HEK293 (cell line): ENCODE results near the gene PRPF31.

ENCODE experiments used
- CTCF ChIA-PET: fragments of 350-600 bp; formaldehyde crosslinking; extraction: SDS; loops from one replicate; lab custom pipeline; 2021; ENCODE audit warnings: antibody characterized with exemption; lab: Yijun Ruan, JAX
- POLR2A ChIA-PET: fragments of 300-600 bp; formaldehyde crosslinking; extraction: SDS; loops from one replicate; lab custom pipeline; 2020; ENCODE audit warnings: antibody characterized with exemption, inconsistent platforms; lab: Yijun Ruan, JAX
- H3K27ac ChIP-seq: fragments of 200-500 bp; sonication (Bioruptor generic); 2 replicates; pipeline ENCODE4 v1.5.1; 2014; ENCODE audit warnings: low read depth, low read length, control low read depth, inconsistent platforms; ENCODE audit errors: extremely low read depth
- H3K36me3 ChIP-seq, 2 experiments: fragments of 200-500 bp in 1 of 2; sonication (Bioruptor generic) in 1 of 2; 1 replicate in 1 of 2; 2 replicates in 1 of 2; pipeline ENCODE4 v1.5.1; 2014 to 2017; ENCODE audit warnings: inconsistent platforms in 2 of 2, low read length in 2 of 2; ENCODE audit not compliant: control insufficient read depth in 2 of 2, insufficient read depth in 1 of 2
- H3K4me1 ChIP-seq: fragments of 200-500 bp; sonication (Bioruptor generic); 2 replicates; pipeline ENCODE4 v1.5.1; 2014; ENCODE audit warnings: mild to moderate bottlenecking, low read length, inconsistent platforms; ENCODE audit not compliant: control insufficient read depth, insufficient read depth
- H3K4me3 ChIP-seq: 2 replicates; pipeline ENCODE4 v1.5.1; 2011; ENCODE audit warnings: low read depth, mild to moderate bottlenecking, control low read depth, low read length, moderate library complexity
- H3K9me3 ChIP-seq: fragments of 200-500 bp; sonication (Bioruptor generic); 2 replicates; pipeline ENCODE4 v1.5.1; 2014; ENCODE audit warnings: low read depth, low read length, inconsistent platforms; ENCODE audit not compliant: control insufficient read depth, insufficient read depth
- IKZF3 ChIP-seq: fragments of 450-650 bp; IDR thresholded peaks from 2 replicates; pipeline ENCODE4 v1.5.0; 2018; ENCODE audit warnings: missing biosample characterization, mild to moderate bottlenecking, missing genetic modification characterization, moderate library complexity
- MZF1 ChIP-seq: fragments of 450-650 bp; formaldehyde crosslinking; IDR thresholded peaks from 2 replicates; pipeline ENCODE4 v1.5.1; 2017; ENCODE audit warnings: missing biosample characterization, missing genetic modification characterization, borderline replicate concordance
- REPIN1 ChIP-seq: fragments of 450-650 bp; formaldehyde crosslinking; IDR thresholded peaks from 2 replicates; pipeline ENCODE4 v1.5.1; 2017; ENCODE audit warnings: missing biosample characterization, missing genetic modification characterization, low read depth
- SCRT1 ChIP-seq: fragments of 450-650 bp; formaldehyde crosslinking; IDR thresholded peaks from 2 replicates; pipeline ENCODE4 v1.5.1; 2016; ENCODE audit warnings: missing biosample characterization, missing genetic modification characterization, borderline replicate concordance
- ZEB2 ChIP-seq: fragments of 450-650 bp; formaldehyde crosslinking; IDR thresholded peaks from 2 replicates; pipeline ENCODE4 v1.5.1; 2016; ENCODE audit warnings: missing biosample characterization, missing genetic modification characterization
- ZNF155 ChIP-seq: fragments of 450-650 bp; formaldehyde crosslinking; IDR thresholded peaks from 2 replicates; pipeline ENCODE4 v1.5.1; 2016; ENCODE audit warnings: missing biosample characterization, missing genetic modification characterization
- ZNF23 ChIP-seq: fragments of 450-650 bp; formaldehyde crosslinking; IDR thresholded peaks from 2 replicates; pipeline ENCODE4 v1.5.1; 2016; ENCODE audit warnings: missing biosample characterization, missing genetic modification characterization, borderline replicate concordance
- ZNF239 ChIP-seq: fragments of 450-650 bp; formaldehyde crosslinking; IDR thresholded peaks from 2 replicates; pipeline ENCODE4 v1.5.1; 2016; ENCODE audit warnings: missing biosample characterization, missing genetic modification characterization
- ZNF341 ChIP-seq: fragments of 450-650 bp; formaldehyde crosslinking; IDR thresholded peaks from 2 replicates; pipeline ENCODE4; 2016; ENCODE audit warnings: low read depth, missing biosample characterization, missing genetic modification characterization
- ZNF350 ChIP-seq: fragments of 450-650 bp; formaldehyde crosslinking; IDR thresholded peaks from 2 replicates; pipeline ENCODE4 v1.5.0; 2017; ENCODE audit warnings: missing biosample characterization, mild to moderate bottlenecking, missing genetic modification characterization
- ZNF670 ChIP-seq: fragments of 450-650 bp; formaldehyde crosslinking; IDR thresholded peaks from 2 replicates; pipeline ENCODE4 v1.5.1; 2016; ENCODE audit warnings: missing biosample characterization, missing genetic modification characterization, low read depth
- TF ChIP-seq, protein P1 (sequence below): fragments of 450-650 bp; formaldehyde crosslinking; IDR thresholded peaks from 2 replicates; pipeline ENCODE4 v1.5.1; 2016; ENCODE audit warnings: missing biosample characterization, missing genetic modification characterization
- TF ChIP-seq, protein P2 (sequence below): fragments of 450-650 bp; formaldehyde crosslinking; IDR thresholded peaks from 2 replicates; pipeline ENCODE4 v1.5.1; 2016; ENCODE audit warnings: missing biosample characterization, missing genetic modification characterization
- TF ChIP-seq, protein P3 (sequence below): fragments of 450-650 bp; formaldehyde crosslinking; IDR thresholded peaks from 2 replicates; pipeline ENCODE4 v1.5.1; 2016; ENCODE audit warnings: missing biosample characterization, missing genetic modification characterization
- TF ChIP-seq, protein P4 (sequence below): fragments of 450-650 bp; formaldehyde crosslinking; conservative IDR thresholded peaks from 2 replicates; pipeline ENCODE4 v1.5.1; 2016; ENCODE audit warnings: low read depth, missing biosample characterization, missing genetic modification characterization

PRPF31 gene

DNA sequence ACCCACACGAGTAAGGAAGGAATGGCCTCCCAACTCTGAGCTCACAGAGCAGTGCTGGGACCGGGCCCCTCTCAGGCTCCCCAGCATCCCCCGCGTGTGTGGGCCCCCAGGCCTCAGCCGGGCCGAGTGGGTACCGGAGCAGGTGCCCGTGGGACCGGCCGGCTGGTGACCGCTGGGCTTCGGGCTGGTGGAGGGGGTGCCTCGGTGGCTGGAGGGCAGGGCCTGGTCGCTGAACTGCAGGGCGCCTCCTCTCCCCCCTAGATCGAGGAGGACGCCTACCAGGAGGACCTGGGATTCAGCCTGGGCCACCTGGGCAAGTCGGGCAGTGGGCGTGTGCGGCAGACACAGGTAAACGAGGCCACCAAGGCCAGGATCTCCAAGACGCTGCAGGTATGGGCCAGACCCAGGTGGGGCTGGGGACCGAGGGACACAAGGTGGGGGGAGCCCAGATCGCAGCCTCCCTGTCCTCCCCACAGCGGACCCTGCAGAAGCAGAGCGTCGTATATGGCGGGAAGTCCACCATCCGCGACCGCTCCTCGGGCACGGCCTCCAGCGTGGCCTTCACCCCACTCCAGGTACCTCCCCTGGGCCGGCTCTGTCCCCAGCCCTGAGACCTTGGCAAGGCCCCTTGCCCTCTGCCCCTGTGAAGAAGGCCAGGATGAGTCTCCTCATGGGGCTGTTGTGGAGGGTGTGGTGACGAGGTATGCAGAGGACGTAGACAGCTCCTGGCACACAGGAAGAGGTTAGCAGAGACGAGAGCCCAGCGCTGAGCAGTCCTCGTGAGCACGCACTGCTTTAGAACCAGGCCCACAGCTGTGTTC is 13.5 kb downstream of the PRPF31 start:
- ChIA-PET CTCF (interaction anchor here (0.5 kb wide), 1 partner anchor 1313 kb away, joined by 3 read pairs; no protein-coding TSS in a partner anchor), POLR2A (interaction anchor here (6.2 kb wide), 1 partner anchor 8 kb away, joined by 37 read pairs; the partner anchor contains the start of gene CNOT3)
- TF ChIP-seq, protein P1, sequence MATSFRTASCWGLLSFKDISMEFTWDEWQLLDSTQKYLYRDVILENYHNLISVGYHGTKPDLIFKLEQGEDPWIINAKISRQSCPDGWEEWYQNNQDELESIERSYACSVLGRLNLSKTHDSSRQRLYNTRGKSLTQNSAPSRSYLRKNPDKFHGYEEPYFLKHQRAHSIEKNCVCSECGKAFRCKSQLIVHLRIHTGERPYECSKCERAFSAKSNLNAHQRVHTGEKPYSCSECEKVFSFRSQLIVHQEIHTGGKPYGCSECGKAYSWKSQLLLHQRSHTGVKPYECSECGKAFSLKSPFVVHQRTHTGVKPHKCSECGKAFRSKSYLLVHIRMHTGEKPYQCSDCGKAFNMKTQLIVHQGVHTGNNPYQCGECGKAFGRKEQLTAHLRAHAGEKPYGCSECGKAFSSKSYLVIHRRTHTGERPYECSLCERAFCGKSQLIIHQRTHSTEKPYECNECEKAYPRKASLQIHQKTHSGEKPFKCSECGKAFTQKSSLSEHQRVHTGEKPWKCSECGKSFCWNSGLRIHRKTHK, result no peak
- TF ChIP-seq, protein P2, sequence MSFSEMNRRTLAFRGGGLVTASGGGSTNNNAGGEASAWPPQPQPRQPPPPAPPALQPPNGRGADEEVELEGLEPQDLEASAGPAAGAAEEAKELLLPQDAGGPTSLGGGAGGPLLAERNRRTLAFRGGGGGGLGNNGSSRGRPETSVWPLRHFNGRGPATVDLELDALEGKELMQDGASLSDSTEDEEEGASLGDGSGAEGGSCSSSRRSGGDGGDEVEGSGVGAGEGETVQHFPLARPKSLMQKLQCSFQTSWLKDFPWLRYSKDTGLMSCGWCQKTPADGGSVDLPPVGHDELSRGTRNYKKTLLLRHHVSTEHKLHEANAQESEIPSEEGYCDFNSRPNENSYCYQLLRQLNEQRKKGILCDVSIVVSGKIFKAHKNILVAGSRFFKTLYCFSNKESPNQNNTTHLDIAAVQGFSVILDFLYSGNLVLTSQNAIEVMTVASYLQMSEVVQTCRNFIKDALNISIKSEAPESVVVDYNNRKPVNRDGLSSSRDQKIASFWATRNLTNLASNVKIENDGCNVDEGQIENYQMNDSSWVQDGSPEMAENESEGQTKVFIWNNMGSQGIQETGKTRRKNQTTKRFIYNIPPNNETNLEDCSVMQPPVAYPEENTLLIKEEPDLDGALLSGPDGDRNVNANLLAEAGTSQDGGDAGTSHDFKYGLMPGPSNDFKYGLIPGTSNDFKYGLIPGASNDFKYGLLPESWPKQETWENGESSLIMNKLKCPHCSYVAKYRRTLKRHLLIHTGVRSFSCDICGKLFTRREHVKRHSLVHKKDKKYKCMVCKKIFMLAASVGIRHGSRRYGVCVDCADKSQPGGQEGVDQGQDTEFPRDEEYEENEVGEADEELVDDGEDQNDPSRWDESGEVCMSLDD (tag by site-specific recombination), result no peak
- TF ChIP-seq IKZF3 (tag by site-specific recombination) (no peak), ZNF341 (tag by site-specific recombination) (no peak), ZNF350 (tag by site-specific recombination) (no peak), ZNF155 (no peak), ZNF23 (tag by site-specific recombination) (no peak), MZF1 (tag by site-specific recombination) (no peak), ZEB2 (tag by site-specific recombination) (no peak), REPIN1 (tag by site-specific recombination) (no peak), ZNF239 (tag by site-specific recombination) (no peak), SCRT1 (tag by site-specific recombination) (no peak), ZNF670 (tag by site-specific recombination) (no peak)
- TF ChIP-seq, protein P3, sequence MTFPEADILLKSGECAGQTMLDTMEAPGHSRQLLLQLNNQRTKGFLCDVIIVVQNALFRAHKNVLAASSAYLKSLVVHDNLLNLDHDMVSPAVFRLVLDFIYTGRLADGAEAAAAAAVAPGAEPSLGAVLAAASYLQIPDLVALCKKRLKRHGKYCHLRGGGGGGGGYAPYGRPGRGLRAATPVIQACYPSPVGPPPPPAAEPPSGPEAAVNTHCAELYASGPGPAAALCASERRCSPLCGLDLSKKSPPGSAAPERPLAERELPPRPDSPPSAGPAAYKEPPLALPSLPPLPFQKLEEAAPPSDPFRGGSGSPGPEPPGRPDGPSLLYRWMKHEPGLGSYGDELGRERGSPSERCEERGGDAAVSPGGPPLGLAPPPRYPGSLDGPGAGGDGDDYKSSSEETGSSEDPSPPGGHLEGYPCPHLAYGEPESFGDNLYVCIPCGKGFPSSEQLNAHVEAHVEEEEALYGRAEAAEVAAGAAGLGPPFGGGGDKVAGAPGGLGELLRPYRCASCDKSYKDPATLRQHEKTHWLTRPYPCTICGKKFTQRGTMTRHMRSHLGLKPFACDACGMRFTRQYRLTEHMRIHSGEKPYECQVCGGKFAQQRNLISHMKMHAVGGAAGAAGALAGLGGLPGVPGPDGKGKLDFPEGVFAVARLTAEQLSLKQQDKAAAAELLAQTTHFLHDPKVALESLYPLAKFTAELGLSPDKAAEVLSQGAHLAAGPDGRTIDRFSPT (tag by site-specific recombination), result no peak
- TF ChIP-seq, protein P4, sequence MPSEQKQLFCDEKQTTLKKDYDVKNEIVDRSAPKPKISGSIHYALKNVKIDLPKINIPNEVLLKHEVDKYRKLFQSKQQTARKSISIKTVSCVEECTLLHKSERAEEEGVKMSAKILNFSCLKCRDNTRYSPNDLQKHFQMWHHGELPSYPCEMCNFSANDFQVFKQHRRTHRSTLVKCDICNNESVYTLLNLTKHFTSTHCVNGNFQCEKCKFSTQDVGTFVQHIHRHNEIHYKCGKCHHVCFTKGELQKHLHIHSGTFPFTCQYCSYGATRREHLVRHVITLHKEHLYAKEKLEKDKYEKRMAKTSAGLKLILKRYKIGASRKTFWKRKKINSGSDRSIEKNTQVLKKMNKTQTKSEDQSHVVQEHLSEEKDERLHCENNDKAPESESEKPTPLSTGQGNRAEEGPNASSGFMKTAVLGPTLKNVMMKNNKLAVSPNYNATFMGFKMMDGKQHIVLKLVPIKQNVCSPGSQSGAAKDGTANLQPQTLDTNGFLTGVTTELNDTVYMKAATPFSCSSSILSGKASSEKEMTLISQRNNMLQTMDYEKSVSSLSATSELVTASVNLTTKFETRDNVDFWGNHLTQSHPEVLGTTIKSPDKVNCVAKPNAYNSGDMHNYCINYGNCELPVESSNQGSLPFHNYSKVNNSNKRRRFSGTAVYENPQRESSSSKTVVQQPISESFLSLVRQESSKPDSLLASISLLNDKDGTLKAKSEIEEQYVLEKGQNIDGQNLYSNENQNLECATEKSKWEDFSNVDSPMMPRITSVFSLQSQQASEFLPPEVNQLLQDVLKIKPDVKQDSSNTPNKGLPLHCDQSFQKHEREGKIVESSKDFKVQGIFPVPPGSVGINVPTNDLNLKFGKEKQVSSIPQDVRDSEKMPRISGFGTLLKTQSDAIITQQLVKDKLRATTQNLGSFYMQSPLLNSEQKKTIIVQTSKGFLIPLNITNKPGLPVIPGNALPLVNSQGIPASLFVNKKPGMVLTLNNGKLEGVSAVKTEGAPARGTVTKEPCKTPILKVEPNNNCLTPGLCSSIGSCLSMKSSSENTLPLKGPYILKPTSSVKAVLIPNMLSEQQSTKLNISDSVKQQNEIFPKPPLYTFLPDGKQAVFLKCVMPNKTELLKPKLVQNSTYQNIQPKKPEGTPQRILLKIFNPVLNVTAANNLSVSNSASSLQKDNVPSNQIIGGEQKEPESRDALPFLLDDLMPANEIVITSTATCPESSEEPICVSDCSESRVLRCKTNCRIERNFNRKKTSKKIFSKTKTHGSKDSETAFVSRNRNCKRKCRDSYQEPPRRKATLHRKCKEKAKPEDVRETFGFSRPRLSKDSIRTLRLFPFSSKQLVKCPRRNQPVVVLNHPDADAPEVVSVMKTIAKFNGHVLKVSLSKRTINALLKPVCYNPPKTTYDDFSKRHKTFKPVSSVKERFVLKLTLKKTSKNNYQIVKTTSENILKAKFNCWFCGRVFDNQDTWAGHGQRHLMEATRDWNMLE (tag by site-specific recombination), result no peak
- Histone ChIP-seq H3K9me3 (peaks cover 2% of the 10 kb centered on the region), H3K4me3 (no peak overlapping the region), H3K27ac (no peak overlapping the region), H3K36me3 (peaks cover 17 to 73% of the 10 kb centered on the region in 2 experiments), H3K4me1 (no peaks in the 10 kb centered on the region)
